Activated gamma-delta T cell (primary cell): ENCODE results near the gene SH3GL2.

ENCODE experiments used
- DNase-seq: peaks from one replicate; lab custom pipeline; 2025; lab: John Stamatoyannopoulos, UW

Gene SH3GL2

DNA sequence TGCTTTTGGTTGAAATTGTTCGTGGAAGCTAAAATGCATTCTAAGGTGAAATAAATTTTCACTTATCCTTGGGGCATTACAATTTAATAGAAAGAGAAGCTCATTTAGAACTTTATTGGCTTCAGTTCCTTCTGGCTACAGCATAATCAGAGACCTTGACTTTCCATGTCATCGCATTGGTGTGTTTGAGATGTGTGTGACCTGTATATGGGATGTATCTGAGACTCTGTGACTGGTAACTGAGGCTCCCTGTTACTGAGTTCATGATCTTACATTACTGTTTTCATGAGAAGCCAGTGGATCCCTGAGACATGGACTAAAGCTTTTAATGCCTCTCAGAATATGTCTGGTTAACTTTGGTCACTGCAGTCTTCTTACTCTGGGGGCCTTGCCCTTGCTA is 32.5 kb downstream of the SH3GL2 start:
- DNase-seq = no peak

DNA sequence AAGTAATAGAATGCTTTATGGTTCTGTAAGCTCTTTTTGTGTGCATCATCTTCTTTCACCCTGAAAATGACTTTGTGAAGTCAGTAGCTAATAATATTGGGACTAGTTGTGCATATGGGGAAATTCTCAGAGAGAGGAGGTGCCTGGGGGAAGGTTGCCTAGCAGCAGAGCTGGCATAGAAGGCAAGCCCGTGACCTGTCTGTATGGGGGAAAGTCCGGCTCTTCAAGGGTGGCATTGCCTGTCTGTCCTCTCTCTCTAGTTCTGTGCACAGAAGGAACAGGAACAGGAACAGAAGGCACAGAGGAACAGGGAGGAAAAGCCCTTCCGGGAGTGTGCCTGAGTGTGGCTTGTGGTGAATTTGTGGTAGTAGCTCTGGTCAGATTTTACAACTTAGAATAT is 33.1 kb downstream of the SH3GL2 start:
- no peak for DNase-seq

DNA sequence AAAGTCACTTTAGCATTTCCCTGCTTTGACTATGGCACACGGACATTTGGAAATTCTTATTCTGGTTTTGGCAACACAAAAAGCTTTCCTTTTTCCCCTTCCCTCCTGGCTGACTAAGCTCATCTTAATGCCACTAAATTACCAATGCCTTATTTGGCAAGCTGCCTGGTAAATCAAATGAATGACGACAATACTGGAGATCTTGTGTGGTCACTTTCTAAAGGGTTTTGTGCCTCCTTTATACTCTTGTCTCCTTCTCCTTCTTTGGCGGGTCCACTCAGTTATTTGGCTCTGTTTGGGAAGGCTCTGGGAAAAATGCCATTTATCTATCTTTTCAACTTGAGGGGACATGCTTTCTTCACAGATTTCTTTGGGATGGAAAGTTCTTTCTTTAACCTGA is 34.9 kb downstream of the SH3GL2 start:
- no peak for DNase-seq

DNA sequence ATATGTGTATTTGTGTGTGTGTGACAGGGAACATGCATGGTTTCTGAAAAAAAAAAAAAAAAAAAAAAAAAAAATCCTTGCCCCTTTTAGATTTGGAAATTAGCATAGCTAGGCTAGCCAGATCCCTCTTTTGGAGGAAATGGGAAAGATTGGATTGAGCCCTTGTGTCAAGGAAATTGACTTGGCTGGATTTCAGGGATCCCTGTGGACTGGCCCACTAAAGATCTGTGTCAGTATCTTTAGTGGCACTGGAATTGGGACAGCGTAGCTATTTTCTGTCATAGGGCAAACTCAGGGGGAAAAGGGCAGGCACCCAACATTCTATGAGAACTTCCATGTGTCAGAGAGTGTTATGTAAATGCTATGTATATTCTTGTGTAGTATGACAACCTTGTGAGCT is 35.4 kb downstream of the SH3GL2 start:
- no peak for DNase-seq

DNA sequence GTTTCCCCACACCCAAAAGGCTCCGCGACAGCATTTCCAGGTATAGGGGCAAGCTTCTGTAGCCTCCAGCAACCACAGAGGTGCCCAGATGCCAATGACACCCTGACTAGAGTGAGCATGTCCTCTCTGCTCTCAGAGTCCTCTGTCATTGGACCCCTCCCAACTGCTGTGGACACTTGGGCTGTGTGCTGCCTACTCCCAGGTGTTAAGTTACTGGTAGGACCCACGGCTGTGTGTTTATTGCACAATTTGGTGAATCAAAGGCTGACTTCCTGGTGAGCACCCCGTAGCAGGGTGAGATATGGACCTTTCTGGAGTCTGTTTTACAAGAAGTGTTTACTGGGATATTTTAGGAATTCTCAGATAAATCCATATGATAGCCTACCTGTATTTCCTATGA is 36.0 kb downstream of the SH3GL2 start:
- DNase-seq = no peak

DNA sequence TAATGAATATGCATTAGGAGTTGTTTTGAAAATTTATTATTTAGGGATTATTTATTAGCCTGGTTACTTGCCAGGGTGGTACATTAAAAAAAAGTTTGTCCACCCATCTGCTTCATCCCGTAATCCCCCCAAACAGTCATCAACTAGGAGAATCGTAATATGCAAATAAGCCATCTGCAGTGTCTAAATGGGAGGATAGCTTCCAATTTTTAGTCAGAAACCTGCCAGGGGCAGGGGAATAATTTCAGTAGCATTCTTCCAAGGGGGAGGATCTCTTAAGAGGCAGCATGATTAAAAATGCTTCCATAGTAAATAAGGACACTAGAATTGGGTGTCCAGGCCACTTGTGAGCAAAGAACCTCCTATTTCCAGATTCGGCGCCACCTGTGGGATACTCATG is 43.3 kb downstream of the SH3GL2 start:
- no peak for DNase-seq

DNA sequence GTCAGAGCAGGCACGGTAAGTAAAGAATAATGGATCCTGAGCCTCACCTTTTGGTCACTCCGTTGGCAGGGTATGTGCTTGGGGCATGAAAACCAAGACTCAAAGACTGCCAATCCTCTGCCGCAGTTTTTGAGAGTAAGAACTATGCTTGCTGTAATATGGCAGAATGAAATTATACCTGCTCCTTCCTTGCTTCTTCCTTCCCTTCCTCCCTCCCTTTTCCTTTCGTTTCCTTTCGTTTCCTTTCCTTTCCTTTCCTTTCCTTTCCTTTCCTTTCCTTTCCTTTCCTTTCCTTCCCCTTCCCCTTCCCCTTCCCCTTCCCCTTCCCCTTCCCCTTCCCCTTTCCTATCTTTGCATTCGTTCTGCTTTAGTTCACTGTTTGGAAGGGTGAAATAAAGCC is 43.9 kb downstream of the SH3GL2 start:
- no peak for DNase-seq

DNA sequence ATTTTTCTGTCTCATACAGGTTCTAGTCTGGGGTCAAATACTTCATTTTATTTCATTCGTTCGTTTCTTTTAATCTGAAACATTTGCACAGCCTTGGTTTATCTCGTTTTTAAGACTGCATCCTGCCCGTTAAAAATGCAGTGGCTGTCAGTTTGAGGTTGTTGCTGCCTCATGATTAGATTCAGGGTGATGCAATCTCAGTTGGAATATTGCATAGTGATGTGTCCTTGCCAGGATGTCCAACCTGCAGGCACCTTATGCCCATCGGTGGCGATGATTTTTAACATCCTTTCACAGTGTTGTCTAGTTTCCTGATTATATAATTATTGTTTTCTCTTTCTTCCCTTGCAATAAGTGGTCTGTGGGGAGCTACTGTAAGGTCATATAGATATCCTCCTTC is 45.1 kb downstream of the SH3GL2 start:
- no peak for DNase-seq

DNA sequence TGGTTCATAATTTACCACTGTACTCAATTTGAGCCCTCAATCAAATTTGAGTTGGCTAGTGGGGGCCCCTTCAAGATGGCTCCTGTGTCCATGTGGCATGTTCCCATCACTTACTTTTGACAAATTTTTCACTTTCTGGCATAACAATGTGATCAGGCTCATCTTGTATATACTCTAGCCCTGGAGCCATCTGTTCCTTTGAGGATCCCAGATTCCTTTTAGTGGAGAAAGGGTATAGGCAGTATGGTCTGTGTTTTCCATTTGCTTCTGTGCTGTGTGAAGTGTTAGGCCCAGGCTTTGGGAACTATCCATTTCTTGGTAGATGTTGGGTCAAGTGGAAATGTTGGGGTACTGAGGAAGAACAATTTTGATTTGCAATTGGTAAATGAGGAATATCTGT is 45.7 kb downstream of the SH3GL2 start:
- DNase-seq = no peak

DNA sequence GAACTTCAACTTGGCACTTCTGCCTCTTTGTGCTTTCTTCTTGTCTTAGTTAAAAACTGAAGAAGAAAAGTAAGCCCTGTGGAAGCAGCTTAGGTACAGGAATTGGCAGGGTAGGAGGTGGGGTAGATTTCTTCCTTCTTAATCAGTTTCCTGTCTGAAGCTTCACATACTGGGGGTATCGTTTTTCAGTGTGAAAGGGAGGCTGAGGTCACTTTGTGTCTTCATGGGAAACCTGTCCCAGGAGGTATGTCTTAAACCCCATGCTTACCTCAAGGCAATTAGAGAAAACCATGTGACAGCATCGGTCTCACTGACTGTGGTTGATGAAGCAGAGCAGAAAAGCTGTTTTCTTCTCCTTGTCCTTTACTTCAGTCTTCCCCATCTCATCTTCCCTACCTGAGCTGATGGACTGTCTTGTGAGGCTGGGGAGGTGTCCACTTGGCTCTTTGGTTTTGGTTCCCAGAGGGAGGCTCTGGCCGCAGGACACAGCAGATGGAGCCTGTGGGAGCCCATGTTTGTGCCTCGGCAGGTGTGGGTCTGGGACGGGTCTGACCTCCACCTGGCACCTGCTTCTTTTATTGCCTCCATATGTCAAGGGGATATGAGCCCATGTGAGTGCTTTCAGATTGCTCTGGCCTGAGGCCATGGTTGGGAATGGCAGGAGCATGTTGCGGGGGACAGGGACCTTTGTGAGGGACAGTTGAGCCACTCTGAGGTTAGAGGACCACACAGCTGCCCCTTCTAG is 47.0 kb downstream of the SH3GL2 start:
- no peak for DNase-seq

DNA sequence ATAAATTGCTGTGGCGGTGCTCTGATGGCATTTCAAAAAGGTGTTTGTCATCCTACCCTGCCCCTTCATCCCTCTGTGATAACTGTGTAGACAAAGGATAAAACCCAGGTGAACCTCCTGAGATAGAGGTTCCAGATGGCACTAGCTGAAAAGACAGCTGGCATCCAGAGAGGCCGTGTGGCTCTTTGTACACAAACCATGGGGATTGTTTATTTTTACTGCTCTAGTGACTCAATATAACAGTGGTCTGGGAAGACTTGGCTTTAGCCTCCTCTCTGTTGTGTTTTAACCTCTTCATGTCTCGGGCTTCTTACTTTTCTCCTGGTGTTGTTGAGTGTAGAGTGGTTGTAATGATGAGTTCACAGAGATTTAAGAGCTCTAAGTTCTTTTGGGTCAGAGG is 48.8 kb downstream of the SH3GL2 start:
- no peak for DNase-seq

DNA sequence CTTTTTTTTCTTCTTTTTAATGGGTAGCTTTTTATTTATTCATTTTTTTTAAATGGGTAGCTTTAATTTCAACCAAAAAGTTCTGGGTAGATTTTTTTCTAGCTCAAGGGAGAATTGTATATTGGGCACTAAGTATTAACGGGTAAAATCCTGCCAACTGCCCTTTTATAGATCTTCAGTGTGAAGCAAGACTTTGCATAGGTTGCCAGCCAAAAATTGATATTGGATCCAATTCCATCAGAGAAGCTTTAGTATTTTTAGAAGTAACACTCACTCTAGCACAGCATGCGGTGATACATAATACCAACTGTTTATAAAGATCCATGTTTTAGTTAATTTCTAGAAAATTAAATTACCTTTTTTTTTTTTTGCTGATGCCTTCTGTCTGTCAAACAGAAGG is 49.8 kb downstream of the SH3GL2 start:
- no peak for DNase-seq

DNA sequence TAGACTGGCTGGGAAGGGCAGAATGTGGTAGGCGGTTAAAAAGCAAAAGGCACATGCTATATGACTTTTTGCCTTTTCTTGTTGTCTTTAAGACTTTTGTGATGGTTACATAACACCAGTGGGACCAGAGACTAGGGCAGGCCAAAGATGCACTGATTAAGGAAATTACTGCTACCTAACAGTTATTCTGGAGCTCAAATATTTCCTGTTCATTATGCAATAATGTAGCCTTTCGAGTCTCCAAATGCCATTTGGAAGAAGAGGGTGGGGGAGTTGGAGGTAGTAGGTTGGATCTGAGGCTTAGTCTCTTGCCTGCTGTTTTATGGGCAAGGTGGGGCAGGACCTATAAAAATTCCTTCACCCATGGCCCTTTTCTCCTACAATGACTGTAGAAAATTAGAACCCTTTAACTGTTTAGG is 51.7 kb downstream of the SH3GL2 start:
- DNase-seq = no peak

DNA sequence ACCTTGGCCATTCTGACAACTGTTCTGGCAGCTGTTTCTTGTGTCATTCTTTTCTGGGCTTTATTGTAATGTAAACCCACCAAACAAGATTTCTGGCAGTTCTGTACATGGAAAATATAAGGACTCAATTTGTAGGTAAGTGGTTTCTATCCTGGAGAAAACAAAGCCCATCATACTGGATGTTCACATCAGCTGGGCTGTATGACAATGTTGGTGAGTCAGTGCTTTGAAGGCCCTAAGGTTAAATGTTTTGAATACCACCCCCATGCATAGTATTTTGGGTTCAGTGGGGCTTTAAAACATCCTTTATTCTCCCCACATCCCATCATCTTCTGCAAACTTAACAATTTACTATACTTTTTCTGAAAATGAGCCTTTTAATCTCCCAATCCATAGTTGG is 52.5 kb downstream of the SH3GL2 start:
- no peak for DNase-seq

DNA sequence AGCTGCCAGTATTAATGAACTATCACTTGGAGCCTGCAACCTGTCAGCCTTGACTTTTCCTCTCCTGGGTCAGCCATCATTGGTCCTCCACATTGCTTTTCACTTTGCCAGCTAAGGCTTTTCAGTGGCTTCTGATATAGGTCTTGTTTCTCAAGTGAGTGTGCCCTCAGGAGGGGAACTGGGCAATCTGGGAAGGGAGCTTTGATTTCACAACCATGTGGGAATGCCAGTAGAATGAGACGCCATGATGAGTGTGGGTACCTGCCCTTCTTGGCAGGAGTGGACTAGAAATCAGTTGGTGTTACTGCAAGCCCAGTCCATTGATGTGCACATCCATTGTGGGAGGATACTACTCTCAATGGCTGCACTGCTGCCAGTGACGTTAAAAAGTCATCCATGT is 54.1 kb downstream of the SH3GL2 start:
- DNase-seq = no peak

DNA sequence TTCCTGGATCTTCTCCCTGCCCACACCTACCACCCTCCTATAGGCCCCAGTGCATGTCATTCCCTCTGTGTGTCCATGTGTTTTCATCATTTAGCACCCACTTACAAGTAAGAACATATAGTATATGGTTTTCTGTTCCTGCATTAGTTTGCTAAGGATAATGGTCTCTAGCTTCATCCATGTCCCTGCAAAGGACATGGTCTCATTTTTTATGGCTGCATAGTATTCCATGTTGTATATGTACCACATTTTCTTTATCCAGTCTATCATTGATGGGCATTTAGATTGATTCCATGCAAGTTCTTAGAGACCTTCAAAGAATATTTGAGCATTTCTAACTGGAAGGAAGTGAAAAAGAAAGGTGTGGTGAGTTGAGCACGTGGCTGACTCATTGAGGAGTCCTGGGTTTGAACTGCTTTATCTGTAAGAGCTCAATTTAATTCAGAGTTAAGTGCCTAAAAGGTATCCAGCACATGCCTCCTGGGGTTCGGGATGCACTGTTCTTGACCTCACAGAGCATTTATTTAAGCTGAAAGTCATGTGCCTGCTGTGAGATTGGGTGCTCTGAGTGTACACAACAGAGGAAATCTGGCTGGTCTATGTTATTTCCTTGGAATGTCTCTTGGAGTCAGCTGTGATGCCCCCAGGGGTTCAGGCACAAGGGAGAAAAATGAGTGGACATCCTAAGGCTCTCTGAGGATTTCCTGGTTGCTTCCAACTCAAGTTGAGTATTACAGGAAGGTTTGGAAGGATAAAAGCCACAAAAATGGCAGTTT is 56.4 kb downstream of the SH3GL2 start:
- DNase-seq = no peak

DNA sequence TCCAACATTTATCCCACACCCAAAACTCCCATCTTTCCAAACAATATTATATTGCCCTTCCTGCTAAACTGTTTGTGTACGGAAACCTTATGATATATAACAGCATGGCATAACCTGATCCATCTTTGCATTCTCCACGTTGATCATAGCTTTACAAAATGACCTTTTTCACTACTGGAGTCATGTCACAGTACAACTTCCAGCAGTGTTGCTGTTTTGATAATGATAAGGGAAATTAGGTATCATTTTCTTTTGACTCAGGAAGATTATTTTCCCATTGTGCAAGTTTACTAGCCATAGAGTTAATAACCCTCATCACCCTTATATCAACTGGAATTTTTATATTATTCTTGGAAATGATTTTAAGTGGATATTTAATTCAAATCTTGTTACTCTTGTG is 57.5 kb downstream of the SH3GL2 start:
- DNase-seq = no peak

DNA sequence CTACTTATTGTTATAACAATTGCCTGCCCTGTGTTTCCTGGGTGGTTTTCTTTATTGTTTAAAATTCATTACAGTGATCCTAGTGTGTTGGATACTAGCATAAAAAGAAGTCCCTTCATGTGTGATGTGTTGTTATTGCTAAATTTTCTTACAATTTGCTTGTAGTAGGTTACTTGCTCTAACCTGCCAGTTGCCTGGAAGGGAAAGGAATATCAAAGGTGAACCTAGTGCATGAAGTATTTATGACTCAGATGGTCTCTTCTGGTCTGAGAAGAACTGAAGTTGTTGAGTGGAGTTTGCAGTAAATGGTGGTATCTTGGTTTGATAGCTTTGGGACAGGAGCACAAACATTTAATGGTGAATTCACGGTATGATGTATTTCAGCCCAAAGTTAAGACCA is 58.0 kb downstream of the SH3GL2 start:
- no peak for DNase-seq

DNA sequence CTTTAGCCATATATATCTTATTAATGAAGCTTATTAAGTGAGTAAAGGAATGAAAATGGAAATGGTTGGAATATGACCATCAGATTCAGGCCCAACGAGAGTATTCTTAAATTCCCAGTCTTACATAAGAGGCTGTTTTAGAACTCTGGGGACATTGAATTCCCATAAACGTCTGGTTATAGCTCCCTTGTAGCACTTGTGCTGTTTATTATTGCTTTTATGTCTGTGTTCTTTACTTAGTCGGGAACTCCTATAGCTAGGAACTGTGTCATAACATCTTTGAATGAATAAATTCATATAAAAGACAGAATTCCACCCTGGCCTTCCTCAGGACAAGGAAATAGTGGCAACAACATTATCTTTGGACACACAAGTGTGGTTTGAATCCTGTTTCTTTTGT is 58.4 kb downstream of the SH3GL2 start:
- DNase-seq = no peak

DNA sequence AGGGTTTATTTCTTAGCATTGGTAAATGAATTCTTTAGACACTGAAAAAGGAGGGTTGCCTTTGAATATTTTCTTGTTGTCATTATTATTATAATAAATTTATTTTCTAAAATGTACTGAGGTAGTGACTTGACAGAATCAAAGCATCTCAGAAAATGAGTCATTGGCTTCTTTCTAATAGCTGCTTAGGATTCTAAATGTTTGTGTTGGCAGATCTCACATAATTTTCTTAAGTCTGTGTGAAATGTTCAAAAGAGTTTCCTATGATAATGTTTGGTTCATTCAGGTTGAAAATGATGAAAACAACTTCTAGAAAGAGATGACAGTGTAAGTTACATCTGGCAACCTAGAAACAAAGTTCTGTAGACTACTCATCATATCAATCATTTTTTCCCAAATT is 69.7 kb downstream of the SH3GL2 start:
- DNase-seq = no peak

DNA sequence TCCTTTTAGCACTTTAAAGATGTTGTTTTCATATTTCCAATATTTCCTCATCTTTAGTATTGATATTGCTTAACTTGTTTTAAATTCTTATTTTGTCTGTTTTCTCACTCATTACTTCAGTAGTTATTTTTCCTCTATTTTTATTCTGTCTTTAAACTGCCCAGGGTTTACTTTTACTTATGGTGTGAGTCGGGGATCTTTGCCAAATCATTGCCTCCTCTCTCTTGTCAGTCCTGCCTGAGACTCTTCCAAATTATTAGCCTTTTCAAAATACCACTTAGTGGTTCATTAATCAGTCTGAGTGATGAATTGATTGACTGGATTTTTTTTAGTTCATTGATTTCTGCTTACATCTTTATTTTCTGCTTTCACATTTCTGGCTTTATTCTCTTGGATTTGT is 72.9 kb downstream of the SH3GL2 start:
- DNase-seq = no peak

DNA sequence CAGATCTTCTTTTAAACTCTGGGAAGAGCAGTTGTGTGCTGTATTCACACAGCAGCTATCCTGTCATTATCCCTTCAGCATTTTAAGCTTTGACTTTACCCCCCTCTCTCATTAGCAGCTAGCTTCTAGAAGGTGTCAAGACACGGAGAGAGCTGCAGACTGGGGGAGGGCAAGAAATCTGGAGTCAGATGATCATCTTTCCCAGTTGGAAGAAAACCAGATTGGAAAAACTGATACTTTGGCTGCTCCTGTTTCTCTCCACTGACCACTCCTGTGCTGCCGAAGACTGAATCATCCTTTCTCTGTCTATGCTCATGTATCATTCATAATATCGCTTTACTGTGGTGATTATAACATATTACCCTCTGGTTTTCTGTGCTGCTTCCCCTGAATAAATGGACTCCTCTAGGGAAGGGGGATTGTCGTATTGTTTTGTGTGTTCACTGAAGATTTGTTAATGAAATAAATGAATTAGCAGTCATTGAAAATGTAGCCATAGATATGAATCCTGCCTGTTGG is 75.1 kb downstream of the SH3GL2 start:
- no peak for DNase-seq

DNA sequence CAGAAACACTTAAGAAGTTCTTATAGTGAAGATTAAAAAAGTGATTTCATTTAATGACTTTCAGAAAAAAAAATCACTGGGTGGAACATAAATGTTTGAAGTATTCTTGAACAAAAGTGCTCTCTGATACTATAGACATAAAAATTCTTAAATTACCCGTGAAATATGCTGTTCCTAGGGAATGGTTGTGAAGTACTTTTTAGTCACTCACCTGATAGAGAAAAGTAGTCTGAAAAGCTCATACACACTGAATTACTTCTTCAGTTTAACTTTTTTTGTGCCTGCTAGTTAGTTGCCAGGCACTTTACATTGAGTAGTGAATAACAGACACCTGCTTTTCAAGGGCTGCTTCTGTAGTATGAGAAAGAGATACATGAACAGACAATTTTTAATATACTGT is 78.0 kb downstream of the SH3GL2 start:
- no peak for DNase-seq

DNA sequence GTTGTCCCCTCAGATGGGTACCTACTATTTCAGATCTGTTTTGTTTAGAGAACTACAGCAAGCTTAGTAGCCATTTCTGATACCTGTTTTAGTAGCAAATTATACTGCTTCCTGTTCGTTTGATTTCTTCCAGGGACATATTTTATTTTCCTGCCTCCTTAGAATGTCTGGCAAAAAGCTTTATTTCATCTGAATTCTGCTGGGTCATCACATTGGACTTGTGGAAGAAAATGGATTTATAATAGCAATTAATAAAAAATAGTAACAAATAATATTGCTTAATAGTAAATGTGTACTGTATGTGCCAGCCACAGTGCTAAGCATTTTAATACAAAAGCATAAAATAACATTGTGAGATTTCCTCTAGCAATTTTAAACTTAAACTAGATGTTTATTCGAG is 79.4 kb downstream of the SH3GL2 start:
- no peak for DNase-seq
